ENCODE results near the gene GTPBP8. TPM values are rescaled to one million over a fixed set of nuclear protein-coding genes. Genes with fewer than 3 reads are reported as not detected.

Gene GTPBP8
- total and polyA plus RNA-seq, 2 of the 8 experiments (the other 6 are each of a cell fraction or from before 2014, with no cell fraction given), result 25.8 to 27.6 TPM

GRCh38 chr3:113043686-113044085 is 52.9 kb downstream of the GTPBP8 start:
- Histone ChIP-seq H3K14ac (ENCODE audit: insufficient read length) (no peak overlapping the region), H3K4me3 (ENCODE audit: extremely low read depth in 1 of 4, insufficient read depth in 2 of 4, low read depth in 3 of 4, low read length in 4 of 4) (no peak overlapping the region), H3K9me3 (ENCODE audit: insufficient read depth in 2 of 2, low read depth in 1 of 2, low read length in 1 of 2) (peaks cover 6 to 10% of the 10 kb centered on the region in 2 experiments; a peak in 2 of 4 replicates), H2AK5ac (ENCODE audit: low read depth, low read length) (no peak overlapping the region), H3K4ac (replicated peaks; ENCODE audit: insufficient read length, low read depth, low read length) (no peak overlapping the region), H4K8ac (ENCODE audit: extremely low read depth, insufficient read depth, low read length) (no peak overlapping the region), H4K5ac (ENCODE audit: insufficient read length, low read depth, low read length) (no peak overlapping the region), H4K20me1 (replicated peaks in 1 of 2; ENCODE audit: control insufficient read depth in 1 of 2, insufficient read depth in 2 of 2, low read length in 2 of 2) (no peaks in the 10 kb centered on the region), H2BK20ac (ENCODE audit: low read length) (no peak overlapping the region), H3K18ac (ENCODE audit: extremely low read depth, low read length) (no peak overlapping the region), H2BK120ac (replicated peaks; ENCODE audit: low read depth, low read length) (no peak overlapping the region), H3K36me3 (ENCODE audit: control insufficient read depth in 2 of 4, insufficient read depth in 4 of 4, low read length in 3 of 4) (no peaks in the 10 kb centered on the region), H3K23me2 (ENCODE audit: low read depth, low read length) (no peaks in the 10 kb centered on the region), H3K27ac (ENCODE audit: low read depth, low read length) (no peak overlapping the region), H2BK5ac (ENCODE audit: low read depth, low read length) (no peak overlapping the region), H3K27me3 (replicated peaks in 1 of 4; ENCODE audit: control insufficient read depth in 3 of 4, extremely low read depth in 1 of 4, insufficient read depth in 3 of 4, low read length in 3 of 4) (no peaks in the 10 kb centered on the region), H4K91ac (replicated peaks; ENCODE audit: insufficient read length, low read length) (no peak overlapping the region), H3K79me2 (ENCODE audit: control insufficient read depth in 1 of 2, insufficient read depth in 2 of 2, low read length in 2 of 2) (no peaks in the 10 kb centered on the region), H3K9ac (replicated peaks in 1 of 4; ENCODE audit: extremely low read depth in 1 of 4, low read depth in 3 of 4, low read length in 3 of 4) (no peak overlapping the region), H3K23ac (ENCODE audit: insufficient read length) (no peak overlapping the region), H2AFZ (ENCODE audit: low read length) (no peak overlapping the region), H2BK12ac (ENCODE audit: low read depth, low read length) (no peak overlapping the region), H3K4me2 (ENCODE audit: insufficient read depth in 1 of 2, low read depth in 2 of 2, low read length in 2 of 2) (no peak overlapping the region), H2BK15ac (ENCODE audit: low read length) (no peak overlapping the region), H3K4me1 (replicated peaks in 1 of 4; ENCODE audit: control insufficient read depth in 3 of 4, insufficient read depth in 4 of 4, low read length in 3 of 4) (no peaks in the 10 kb centered on the region), H3K56ac (replicated peaks; ENCODE audit: insufficient read length, low read depth, low read length) (no peak overlapping the region), H3K79me1 (ENCODE audit: low read depth, low read length) (no peaks in the 10 kb centered on the region)
- ChIA-PET CTCF (ENCODE audit: partially characterized antibody) (interaction anchor here (0.9 to 1.1 kb wide), 3 partner anchors 10 to 245 kb away, joined by 3 read pairs; no protein-coding TSS in a partner anchor), POLR2A (ENCODE audit: partially characterized antibody) (no interaction called here)
- 83% methylated on average over 2 of the region's 2 CpGs; no CpG with 5 or more reads in 1 of the 2 experiments for WGBS, 2 experiments (ENCODE audit: extremely low coverage in 1 of 2, insufficient coverage in 1 of 2, insufficient read length in 1 of 2, insufficient replicate concordance in 2 of 2, low coverage in 1 of 2, low lambda C conversion rate in 2 of 2, missing lambda C conversion rate in 1 of 2)
- DNase-seq (ENCODE audit: low read depth in 1 of 2, low spot score in 2 of 2), result no peak
- no peak for FAIRE-seq
- TF ChIP-seq YY1 (IDR thresholded peaks at IDR 0.05; ENCODE audit: low read depth, low read length) (no peak), HDAC2 (IDR thresholded peaks at IDR 0.05; ENCODE audit: borderline replicate concordance in 1 of 2, low read depth in 2 of 2, low read length in 2 of 2) (no peak), POLR2AphosphoS5 (IDR thresholded peaks at IDR 0.05; ENCODE audit: low read depth, low read length) (no peak), CTBP2 (IDR thresholded peaks at IDR 0.05; ENCODE audit: borderline replicate concordance, insufficient read depth, insufficient read length, low read length) (no peak), SIX5 (IDR thresholded peaks at IDR 0.05; ENCODE audit: low read depth, low read length) (no peak), BACH1 (IDR thresholded peaks at IDR 0.05; ENCODE audit: low read length) (no peak), KDM1A (IDR thresholded peaks at IDR 0.05; ENCODE audit: borderline replicate concordance, low read length) (no peak), EGR1 (IDR thresholded peaks at IDR 0.05; ENCODE audit: borderline replicate concordance, low read depth, low read length) (no peak), EP300 (IDR thresholded peaks at IDR 0.05; ENCODE audit: borderline replicate concordance in 1 of 2, low read depth in 2 of 2, low read length in 2 of 2) (no peak), KDM4A (IDR thresholded peaks at IDR 0.05; ENCODE audit: low read depth, low read length, severe bottlenecking) (no peak), MAFK (IDR thresholded peaks at IDR 0.05; ENCODE audit: low read depth, low read length) (no peak), ATF3 (IDR thresholded peaks at IDR 0.05; ENCODE audit: insufficient read depth, low read depth, low read length) (no peak), CHD2 (IDR thresholded peaks at IDR 0.05; ENCODE audit: low read length) (no peak), TAF1 (IDR thresholded peaks at IDR 0.05; ENCODE audit: low read depth, low read length) (no peak), CHD1 (IDR thresholded peaks at IDR 0.05; ENCODE audit: low read depth, low read length) (no peak)
